Neural cell (in vitro differentiated cells): ENCODE measurements around the gene FKBP2.

Source experiments
- EP300 ChIP-seq: fragments of 450-650 bp; conservative IDR thresholded peaks from 2 replicates; pipeline ENCODE4 v1.6.1; 2014; ENCODE audit warnings: antibody characterized with exemption, mild to moderate bottlenecking, moderate library complexity; ENCODE audit not compliant: poor library complexity, severe bottlenecking
- EZH2 ChIP-seq: fragments of 200-600, 300-800 bp; shearing (Covaris generic), sonication (generic); IDR thresholded peaks from 2 replicates; pipeline ENCODE4 v1.6.1; 2014; ENCODE audit warnings: antibody characterized with exemption, low read length, borderline replicate concordance, mild to moderate bottlenecking; ENCODE audit not compliant: insufficient read depth, poor library complexity, severe bottlenecking
- POLR2AphosphoS5 ChIP-seq: IDR thresholded peaks from 2 replicates; pipeline ENCODE4 v1.6.1; 2012
- TAF1 ChIP-seq: IDR thresholded peaks from 2 replicates; pipeline ENCODE4 v1.6.1; 2012; ENCODE audit warnings: low read depth
- TF ChIP-seq, protein P1 (sequence below): fragments of 450-650 bp; IDR thresholded peaks from 2 replicates; pipeline ENCODE4 v1.5.1; 2014; ENCODE audit warnings: antibody characterized with exemption, mild to moderate bottlenecking, moderate library complexity; ENCODE audit not compliant: poor library complexity, severe bottlenecking
- TF ChIP-seq, protein P2 (sequence below): IDR thresholded peaks from 2 replicates; pipeline ENCODE4 v1.6.1; 2012; ENCODE audit warnings: borderline replicate concordance

DNA sequence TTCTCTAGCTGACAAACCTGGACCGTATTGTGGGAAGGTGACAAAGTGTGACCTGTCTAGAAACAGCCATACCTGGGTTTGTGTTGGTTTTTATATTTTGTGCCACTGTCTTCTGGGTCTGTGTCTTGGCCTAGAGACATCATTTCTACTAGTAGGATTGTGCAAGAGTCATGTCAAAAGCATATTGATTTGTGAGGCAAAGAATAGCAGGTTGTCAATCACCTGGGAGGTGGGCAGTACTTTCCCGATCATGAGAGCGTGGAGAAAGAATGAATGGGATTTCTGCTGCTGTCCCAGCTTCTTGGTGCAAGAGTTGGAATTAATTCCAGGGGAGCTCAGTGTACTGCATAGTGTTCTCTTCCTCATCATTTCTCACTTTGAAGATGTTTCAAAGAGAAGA is 39.4 kb upstream of the FKBP2 start:
- TF ChIP-seq EZH2 (no peak), TAF1 (no peak), POLR2AphosphoS5 (no peak), EP300 (no peak)
- TF ChIP-seq, protein P1, sequence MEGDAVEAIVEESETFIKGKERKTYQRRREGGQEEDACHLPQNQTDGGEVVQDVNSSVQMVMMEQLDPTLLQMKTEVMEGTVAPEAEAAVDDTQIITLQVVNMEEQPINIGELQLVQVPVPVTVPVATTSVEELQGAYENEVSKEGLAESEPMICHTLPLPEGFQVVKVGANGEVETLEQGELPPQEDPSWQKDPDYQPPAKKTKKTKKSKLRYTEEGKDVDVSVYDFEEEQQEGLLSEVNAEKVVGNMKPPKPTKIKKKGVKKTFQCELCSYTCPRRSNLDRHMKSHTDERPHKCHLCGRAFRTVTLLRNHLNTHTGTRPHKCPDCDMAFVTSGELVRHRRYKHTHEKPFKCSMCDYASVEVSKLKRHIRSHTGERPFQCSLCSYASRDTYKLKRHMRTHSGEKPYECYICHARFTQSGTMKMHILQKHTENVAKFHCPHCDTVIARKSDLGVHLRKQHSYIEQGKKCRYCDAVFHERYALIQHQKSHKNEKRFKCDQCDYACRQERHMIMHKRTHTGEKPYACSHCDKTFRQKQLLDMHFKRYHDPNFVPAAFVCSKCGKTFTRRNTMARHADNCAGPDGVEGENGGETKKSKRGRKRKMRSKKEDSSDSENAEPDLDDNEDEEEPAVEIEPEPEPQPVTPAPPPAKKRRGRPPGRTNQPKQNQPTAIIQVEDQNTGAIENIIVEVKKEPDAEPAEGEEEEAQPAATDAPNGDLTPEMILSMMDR, result no peak
- TF ChIP-seq, protein P2, sequence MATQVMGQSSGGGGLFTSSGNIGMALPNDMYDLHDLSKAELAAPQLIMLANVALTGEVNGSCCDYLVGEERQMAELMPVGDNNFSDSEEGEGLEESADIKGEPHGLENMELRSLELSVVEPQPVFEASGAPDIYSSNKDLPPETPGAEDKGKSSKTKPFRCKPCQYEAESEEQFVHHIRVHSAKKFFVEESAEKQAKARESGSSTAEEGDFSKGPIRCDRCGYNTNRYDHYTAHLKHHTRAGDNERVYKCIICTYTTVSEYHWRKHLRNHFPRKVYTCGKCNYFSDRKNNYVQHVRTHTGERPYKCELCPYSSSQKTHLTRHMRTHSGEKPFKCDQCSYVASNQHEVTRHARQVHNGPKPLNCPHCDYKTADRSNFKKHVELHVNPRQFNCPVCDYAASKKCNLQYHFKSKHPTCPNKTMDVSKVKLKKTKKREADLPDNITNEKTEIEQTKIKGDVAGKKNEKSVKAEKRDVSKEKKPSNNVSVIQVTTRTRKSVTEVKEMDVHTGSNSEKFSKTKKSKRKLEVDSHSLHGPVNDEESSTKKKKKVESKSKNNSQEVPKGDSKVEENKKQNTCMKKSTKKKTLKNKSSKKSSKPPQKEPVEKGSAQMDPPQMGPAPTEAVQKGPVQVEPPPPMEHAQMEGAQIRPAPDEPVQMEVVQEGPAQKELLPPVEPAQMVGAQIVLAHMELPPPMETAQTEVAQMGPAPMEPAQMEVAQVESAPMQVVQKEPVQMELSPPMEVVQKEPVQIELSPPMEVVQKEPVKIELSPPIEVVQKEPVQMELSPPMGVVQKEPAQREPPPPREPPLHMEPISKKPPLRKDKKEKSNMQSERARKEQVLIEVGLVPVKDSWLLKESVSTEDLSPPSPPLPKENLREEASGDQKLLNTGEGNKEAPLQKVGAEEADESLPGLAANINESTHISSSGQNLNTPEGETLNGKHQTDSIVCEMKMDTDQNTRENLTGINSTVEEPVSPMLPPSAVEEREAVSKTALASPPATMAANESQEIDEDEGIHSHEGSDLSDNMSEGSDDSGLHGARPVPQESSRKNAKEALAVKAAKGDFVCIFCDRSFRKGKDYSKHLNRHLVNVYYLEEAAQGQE, result no peak
